NCI-H2081 treated with DMSO at 0.1 percent for 48 hours (cell line): ENCODE measurements around the gene PPP1R12B.
"Not testable (repeated sequence)": the region's sequence is repeated elsewhere in the genome, so short reads cannot be mapped to it uniquely, and the experiment has no call there.

ENCODE experiments used
- DNase-seq: peaks from one replicate; lab custom pipeline; 2025; lab: John Stamatoyannopoulos, UW

The PPP1R12B gene

DNA sequence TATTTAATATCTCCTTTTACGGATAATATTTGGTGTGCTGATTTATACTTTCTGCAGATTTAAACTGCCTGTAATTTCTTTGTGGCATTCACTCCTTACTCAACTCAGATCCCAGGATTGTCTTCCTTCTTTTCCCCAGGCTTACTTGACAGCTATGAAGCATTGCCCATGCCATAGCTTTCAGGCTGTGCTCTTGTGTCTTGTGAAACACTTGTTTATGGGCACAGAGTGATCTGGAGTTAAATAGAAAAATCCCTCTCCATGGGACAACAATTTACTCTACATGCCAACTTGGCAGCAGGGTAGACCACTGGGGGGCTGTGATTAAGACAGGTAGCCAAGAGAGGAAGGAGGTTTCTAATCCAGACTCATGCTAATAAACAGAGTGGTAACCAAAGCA, 57.4 kb downstream of the PPP1R12B start:
- DNase-seq = no peak

- DNase-seq = not testable (repeated sequence)
Measured at GRCh38 chr1:202406896-202407295, 58.4 kb downstream of the PPP1R12B start.

DNA sequence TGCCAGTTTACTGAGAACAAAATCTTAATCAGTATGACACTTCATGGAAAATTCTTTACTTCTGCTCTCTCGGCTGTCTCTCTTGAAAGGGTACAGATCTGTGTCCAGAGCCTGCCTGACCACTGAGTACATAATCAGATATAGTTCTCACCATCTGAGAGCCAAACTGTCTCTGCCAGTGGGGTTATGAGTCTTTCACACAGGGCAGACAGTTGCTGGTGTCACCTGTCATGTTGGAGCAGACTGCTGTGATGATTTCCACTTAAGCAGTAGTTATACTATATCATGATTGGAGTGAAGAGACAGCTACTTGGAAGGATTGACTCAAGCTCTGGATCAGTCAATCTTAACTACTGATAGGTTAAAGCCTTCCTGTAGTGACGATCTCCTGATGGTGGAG, 58.9 kb downstream of the PPP1R12B start:
- not testable (repeated sequence) for DNase-seq

- not testable (repeated sequence) for DNase-seq
Measured at GRCh38 chr1:202410251-202410650, 61.8 kb downstream of the PPP1R12B start.

GRCh38 chr1:202410854-202411357, 62.4 kb downstream of the PPP1R12B start:
- DNase-seq = not testable (repeated sequence)

- DNase-seq = no peak
Measured at GRCh38 chr1:202411422-202411821, 62.9 kb downstream of the PPP1R12B start.

DNA sequence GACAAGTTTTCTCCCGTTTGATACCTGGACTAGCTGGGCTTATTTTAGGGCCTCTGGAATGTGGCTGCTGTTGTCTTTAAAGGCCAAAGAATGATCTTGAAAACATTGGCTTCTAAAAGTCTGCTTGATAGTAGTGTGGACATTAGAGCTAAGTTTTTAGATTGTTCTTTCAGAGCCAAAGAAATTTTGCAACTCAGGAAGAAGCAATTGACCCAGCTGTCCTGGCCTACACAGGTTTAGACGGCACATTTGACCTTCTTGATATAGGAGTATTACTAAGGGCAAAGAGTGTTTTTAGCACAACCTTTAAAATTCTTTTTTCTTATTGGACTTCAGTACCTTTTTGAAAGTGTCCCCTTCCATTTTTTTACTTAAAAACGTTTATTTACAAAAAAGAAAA, 63.9 kb downstream of the PPP1R12B start:
- DNase-seq = not testable (repeated sequence)

- no peak for DNase-seq
Measured at GRCh38 chr1:202416641-202417040, 68.1 kb downstream of the PPP1R12B start.

DNA sequence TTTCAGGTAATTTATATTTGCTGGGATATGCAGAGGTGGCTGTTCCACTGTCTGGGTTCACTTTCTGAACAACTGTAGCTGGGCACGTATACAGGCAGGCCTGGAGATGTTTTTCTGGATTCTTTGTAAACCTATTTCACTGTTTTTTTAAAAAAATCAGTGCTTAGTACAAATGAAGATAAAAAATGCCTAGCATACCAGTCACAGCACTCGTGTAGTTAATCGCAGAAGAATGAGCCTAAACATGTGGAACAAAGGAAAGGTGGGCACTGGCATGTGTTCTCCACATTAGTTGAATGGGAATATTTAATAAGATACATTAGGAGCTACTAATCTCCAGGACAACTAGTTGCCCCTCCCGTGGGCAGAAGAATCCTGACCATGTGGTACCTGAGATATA, 68.6 kb downstream of the PPP1R12B start:
- not testable (repeated sequence) for DNase-seq

- DNase-seq = not testable (repeated sequence)
Measured at GRCh38 chr1:202417762-202418201, 69.3 kb downstream of the PPP1R12B start.

DNA sequence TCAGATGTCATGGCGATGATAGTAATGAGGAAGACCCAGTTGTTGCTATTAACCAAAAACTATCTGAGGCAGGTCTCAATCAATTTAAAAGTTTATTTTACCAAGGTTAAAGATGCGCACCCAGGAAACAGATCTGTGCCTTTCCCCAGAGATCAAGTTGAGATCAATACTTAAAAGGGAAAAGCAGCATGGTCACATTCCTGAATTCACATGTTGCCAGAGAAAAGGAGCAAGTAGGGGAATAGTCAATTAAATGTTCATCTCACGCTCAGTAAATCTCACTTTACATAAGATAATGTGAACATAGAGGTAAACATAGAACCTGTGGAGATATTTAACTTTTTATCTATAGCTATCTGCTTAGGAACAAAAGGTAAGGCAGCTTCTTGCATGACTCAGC, 71.2 kb downstream of the PPP1R12B start:
- not testable (repeated sequence) for DNase-seq

DNA sequence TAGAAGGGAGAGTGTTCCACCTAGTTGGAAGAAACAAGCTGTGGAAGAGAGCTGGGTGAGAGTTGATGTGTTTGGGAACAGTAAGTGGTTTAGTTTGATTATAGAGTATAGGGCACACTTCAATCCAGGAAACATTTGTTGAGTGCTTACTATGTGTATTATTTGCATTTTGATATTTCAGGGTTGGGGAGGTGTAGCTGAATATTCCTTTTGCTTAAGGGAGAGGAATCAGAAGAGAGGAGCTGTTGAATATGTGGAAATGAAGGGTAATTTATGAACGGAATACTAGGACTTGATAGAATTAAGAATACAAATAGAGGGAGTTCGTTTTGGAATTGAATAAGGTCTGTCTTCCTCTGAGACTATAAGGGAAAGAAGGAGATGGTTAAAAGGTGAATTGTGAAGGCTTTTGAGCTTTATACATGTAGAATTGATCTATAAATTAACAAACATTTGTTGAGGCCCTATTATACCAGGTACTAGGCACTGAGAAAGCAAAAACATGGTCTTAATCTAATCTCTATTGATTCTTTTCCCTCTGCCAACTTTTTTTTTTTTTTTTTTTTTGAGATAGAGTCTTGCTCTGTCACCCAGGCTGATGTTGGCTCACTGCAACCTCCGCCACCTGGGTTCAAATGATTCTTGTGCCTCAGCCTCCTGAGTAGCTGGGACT, 72.1 kb downstream of the PPP1R12B start:
- DNase-seq = not testable (repeated sequence)

DNA sequence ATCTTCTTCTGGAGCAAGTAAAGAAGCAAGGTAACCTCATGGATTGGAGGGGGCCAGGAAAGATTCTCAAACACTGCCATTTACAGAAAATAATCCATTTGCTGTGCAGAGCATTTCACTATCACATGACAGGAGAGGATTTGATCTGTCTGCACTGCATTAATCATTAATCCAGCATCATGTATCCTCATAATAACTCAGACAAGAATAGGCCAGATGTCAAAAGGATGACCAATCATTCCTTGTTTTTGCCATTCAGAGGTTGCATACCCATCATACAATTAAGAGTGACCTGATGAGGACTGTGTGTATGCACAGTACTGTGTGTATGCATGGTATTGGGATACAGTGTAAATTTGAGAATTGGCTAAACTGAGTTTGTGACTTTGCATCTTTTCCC, 74.2 kb downstream of the PPP1R12B start:
- DNase-seq = not testable (repeated sequence)

- not testable (repeated sequence) for DNase-seq
Measured at GRCh38 chr1:202424260-202424659, 75.8 kb downstream of the PPP1R12B start.

DNA sequence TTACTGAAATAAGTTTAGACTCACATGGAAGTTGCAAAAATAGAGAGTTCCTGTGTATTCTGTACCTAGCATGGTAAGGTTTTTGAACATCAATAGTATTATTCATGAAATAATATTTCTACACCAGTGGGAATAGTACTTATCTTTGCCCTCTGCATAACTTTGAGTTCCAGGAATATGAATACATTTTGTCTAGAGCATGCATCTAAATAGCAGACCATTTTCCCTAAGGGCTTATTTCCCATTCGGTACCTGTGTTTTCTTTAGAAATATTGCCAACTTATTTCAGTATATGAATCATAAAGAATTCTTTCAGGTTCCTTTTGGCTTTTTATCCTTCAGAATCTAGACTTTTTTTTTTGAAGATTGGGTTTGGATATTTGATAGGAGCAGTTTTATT, 81.6 kb downstream of the PPP1R12B start:
- not testable (repeated sequence) for DNase-seq

GRCh38 chr1:202432338-202432737, 83.8 kb downstream of the PPP1R12B start:
- DNase-seq = not testable (repeated sequence)

- no peak for DNase-seq
Measured at GRCh38 chr1:202433155-202434043, 84.9 kb downstream of the PPP1R12B start.

GRCh38 chr1:202434059-202434458, 85.6 kb downstream of the PPP1R12B start:
- DNase-seq = no peak

GRCh38 chr1:202438393-202439174, 90.1 kb downstream of the PPP1R12B start:
- no peak for DNase-seq

- DNase-seq = no peak
Measured at GRCh38 chr1:202439308-202439707, 90.8 kb downstream of the PPP1R12B start.

- not testable (repeated sequence) for DNase-seq
Measured at GRCh38 chr1:202448140-202448539, 99.6 kb downstream of the PPP1R12B start.

DNA sequence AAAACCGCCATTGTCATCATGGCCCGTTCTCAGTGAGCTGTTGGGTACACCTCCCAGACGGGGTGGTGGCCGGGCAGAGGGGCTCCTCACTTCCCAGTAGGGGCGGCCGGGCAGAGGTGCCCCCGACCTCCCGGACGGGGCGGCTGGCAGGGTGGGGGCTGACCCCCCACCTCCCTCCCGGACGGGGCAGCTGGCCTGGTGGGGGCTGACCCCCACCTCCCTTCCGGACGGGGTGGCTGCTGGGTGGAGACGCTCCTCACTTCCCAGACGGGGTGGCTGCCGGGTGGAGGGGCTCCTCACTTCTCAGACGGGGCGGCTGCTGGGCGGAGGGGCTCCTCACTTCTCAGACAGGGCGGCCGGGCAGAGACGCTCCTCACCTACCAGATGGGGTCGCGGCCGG, 103.1 kb downstream of the PPP1R12B start:
- not testable (repeated sequence) for DNase-seq
